T-helper 1 cell treated with Interleukin-12 subunit alpha and Interleukin-12 subunit beta and Interleukin-4 antibody, amounts not matched to agents 30 μg/mL and 1 μg/mL, for 36 hours (primary cell): ENCODE measurements around the gene HGS.

Experiments
- H3K27ac Mint-ChIP-seq: one replicate; pipeline ENCODE4 v1.8.0; 2021; ENCODE audit warnings: mild to moderate bottlenecking, mixed read lengths
- H3K27me3 Mint-ChIP-seq: one replicate; pipeline ENCODE4 v1.8.0; 2021; ENCODE audit warnings: low read depth, mixed read lengths
- H3K36me3 Mint-ChIP-seq: one replicate; pipeline ENCODE4 v1.8.0; 2021; ENCODE audit warnings: low read depth, mixed read lengths
- H3K4me1 Mint-ChIP-seq: one replicate; pipeline ENCODE4 v1.8.0; 2021; ENCODE audit warnings: low read depth, mixed read lengths
- H3K4me3 Mint-ChIP-seq: one replicate; pipeline ENCODE4 v1.8.0; 2021; ENCODE audit warnings: mild to moderate bottlenecking, moderate library complexity, mixed read lengths
- H3K9me3 Mint-ChIP-seq: one replicate; pipeline ENCODE4 v1.8.0; 2021; ENCODE audit warnings: mixed read lengths

Gene HGS

DNA sequence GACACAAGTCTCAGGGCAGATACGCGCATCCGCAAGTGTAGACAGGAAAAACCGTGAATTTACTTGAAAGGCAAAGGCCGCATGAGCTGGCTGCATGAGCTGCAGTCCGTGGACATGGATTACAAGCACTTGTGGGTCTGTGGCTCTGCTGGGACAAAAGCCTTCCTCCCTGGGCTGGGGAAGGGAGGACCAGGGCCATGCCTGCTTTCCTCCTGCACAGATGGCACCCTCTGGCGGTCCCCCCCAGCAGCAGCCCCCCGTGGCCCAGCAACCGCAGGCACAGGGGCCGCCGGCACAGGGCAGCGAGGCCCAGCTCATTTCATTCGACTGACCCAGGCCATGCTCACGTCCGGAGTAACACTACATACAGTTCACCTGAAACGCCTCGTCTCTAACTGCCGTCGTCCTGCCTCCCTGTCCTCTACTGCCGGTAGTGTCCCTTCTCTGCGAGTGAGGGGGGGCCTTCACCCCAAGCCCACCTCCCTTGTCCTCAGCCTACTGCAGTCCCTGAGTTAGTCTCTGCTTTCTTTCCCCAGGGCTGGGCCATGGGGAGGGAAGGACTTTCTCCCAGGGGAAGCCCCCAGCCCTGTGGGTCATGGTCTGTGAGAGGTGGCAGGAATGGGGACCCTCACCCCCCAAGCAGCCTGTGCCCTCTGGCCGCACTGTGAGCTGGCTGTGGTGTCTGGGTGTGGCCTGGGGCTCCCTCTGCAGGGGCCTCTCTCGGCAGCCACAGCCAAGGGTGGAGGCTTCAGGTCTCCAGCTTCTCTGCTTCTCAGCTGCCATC is 17.7 kb downstream of the HGS start:
- peaks cover 39% of the 10 kb centered on the region for H3K36me3 Mint-ChIP-seq
- peak overlapping the region; percentile 90 for H3K4me3 Mint-ChIP-seq
- H3K27me3 Mint-ChIP-seq = no peaks in the 10 kb centered on the region
- peaks cover 12% of the 10 kb centered on the region for H3K4me1 Mint-ChIP-seq
- H3K9me3 Mint-ChIP-seq = no peaks in the 10 kb centered on the region
- no peak overlapping the region for H3K27ac Mint-ChIP-seq

DNA sequence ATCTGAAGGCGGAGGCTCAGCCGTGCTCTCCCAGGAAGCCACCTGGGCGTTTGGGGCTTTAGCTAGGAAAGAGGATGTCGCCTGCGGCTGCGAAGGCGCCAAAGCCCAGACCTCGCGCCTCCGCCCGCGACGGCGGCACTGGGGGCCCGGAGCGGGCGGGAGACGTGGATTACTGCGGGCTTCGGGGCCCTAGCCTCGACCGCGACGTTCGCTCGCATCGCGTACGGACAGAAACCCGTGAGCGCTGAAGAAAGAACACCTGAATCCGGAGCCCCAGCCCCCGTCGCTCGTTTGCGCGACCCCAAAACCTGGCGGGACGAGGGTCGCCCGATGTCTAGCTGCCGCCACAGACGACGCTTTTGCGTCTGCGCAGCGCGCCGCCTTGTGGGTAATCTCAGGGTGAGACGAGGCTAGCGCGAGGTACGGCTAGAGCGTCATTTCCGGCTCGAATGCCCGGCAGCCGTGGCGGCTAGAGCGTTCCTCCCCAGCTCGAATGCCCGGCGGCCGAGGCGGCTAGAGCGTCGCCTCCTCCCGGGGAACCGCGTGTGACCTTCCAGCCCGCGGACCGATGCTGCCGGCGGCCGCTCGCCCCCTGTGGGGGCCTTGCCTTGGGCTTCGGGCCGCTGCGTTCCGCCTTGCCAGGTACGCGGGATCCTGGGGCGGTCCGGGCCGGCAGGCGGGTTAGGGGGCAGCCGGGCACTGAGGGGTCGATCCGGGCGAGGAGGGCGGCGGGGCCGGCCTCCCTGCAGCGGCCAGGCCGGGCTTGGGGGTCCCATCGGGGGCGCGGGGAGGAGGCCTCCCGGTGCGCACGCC is 19.3 kb downstream of the HGS start, which contains the start of gene MRPL12:
MRPL12 (plus strand) TSS at position 434 of the 813 bp plus-strand sequence; CDS start at position 569, 135 bp downstream.
- H3K27ac Mint-ChIP-seq = peak within 1 kb of the TSS; percentile 89
- no peaks in the 10 kb centered on the region for H3K9me3 Mint-ChIP-seq
- H3K4me3 Mint-ChIP-seq = peak within 1 kb of the TSS; percentile 90
- H3K36me3 Mint-ChIP-seq = peaks cover 37% of the 10 kb centered on the region
- H3K4me1 Mint-ChIP-seq = peaks cover 12% of the 10 kb centered on the region
- no peaks in the 10 kb centered on the region for H3K27me3 Mint-ChIP-seq

DNA sequence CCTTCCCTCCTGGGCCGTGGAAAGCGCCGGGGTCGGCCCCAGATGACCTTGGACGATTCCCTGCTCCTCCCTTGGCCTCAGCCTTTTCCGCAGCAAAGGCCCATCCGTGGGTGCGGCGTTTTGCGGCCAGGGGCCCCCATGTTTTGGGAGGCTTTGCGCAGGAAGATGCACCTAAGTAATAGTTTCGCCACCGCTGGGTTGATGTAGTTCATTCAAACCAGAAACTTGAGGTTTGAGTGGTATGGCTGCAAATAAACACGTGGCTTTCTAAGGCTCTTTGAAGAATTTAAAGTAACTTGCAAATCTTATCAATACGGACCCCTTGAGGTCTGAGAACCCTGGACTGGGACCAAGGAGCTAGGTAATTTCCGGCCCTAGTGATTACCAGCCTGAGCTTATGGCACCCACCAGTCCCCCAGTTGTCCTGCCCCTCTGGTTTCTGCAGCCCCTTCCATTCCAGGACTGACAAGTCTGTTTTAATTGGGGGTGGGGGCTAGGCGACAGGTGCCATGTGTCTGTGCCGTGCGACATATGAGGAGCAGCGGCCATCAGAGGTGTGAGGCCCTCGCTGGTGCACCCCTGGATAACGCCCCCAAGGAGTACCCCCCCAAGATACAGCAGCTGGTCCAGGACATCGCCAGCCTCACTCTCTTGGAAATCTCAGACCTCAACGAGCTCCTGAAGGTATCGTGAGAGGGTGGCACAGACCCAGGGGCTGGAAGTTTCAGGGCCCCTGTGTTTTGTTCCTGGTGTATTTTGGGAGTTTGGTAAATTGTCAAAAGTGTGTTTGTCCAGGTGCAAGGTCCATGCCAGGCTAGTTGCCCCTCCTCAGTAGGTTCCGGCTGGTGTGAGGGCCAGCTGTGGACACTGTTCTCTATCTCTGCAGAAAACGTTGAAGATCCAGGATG is 20.2 kb downstream of the HGS start:
- H3K9me3 Mint-ChIP-seq = no peaks in the 10 kb centered on the region
- peak overlapping the region; percentile 67 for H3K27ac Mint-ChIP-seq
- peaks cover 34% of the 10 kb centered on the region for H3K36me3 Mint-ChIP-seq
- H3K4me1 Mint-ChIP-seq = peaks cover 12% of the 10 kb centered on the region
- H3K4me3 Mint-ChIP-seq = peak overlapping the region; percentile 77
- no peaks in the 10 kb centered on the region for H3K27me3 Mint-ChIP-seq

- Mint-ChIP-seq H3K4me3 (no peak overlapping the region), H3K9me3 (no peaks in the 10 kb centered on the region), H3K27me3 (no peaks in the 10 kb centered on the region), H3K4me1 (peaks cover 14% of the 10 kb centered on the region), H3K36me3 (peaks cover 31% of the 10 kb centered on the region), H3K27ac (no peak overlapping the region)
Measured at GRCh38 chr17:81705518-81706231, 21.9 kb downstream of the HGS start.

DNA sequence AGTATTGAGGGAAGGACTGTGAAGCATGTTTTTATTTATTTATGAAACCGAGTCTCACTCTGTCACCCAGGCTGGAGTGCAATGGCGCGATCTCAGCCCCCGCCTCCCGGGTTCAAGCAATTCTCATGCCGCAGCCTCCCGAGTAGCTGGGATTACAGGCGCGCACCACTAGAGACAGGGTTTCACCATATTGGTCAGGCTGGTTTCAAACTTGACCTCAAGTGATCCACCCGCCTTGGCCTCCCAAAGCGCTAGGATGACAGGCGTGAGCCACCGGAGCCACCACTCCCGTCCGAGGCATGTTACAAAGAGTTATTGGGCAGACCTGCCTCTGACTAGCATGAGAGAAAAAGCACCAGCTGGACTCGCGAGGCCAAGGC is 22.4 kb downstream of the HGS start:
- peaks cover 28% of the 10 kb centered on the region for H3K36me3 Mint-ChIP-seq
- no peaks in the 10 kb centered on the region for H3K27me3 Mint-ChIP-seq
- H3K9me3 Mint-ChIP-seq = no peaks in the 10 kb centered on the region
- no peak overlapping the region for H3K27ac Mint-ChIP-seq
- peaks cover 13% of the 10 kb centered on the region for H3K4me1 Mint-ChIP-seq
- no peak overlapping the region for H3K4me3 Mint-ChIP-seq

DNA sequence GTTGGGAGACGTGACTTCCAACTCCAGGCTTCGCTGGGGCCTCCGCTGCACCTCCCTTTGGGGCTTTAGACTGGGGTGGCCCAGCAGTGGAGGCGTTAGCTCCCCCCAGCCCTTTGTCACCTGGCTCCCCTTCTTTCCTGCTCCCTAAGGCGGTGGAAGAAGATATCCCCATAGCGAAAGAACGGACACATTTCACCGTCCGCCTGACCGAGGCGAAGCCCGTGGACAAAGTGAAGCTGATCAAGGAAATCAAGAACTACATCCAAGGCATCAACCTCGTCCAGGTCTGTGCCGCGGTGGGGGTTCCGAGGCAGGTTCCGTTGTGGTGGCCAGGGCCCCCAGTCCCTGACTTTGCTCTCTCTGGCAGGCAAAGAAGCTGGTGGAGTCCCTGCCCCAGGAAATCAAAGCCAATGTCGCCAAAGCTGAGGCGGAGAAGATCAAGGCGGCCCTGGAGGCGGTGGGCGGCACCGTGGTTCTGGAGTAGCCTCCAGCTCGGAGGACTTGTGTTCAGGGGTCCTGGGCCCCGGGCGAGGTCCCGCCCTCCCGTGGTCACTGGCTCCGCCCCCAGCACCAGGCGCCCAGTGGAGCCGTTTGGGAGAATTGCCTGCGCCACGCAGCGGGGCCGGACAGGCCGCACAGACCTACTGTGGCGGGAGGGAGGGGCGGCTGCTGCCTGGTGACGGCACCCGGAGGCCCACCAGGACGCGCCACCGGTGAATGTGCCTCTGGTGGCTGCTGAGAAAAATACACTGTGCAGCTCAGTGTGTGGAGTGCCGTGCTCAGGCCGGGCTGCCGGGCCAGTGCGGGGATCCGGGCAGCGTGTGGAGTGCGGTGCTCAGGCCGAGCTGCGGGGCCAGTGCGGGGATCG is 23.2 kb downstream of the HGS start:
- H3K4me1 Mint-ChIP-seq = peaks cover 11% of the 10 kb centered on the region
- H3K4me3 Mint-ChIP-seq = no peak overlapping the region
- no peak overlapping the region for H3K27ac Mint-ChIP-seq
- H3K36me3 Mint-ChIP-seq = peaks cover 24% of the 10 kb centered on the region
- H3K27me3 Mint-ChIP-seq = no peaks in the 10 kb centered on the region
- no peaks in the 10 kb centered on the region for H3K9me3 Mint-ChIP-seq

GRCh38 chr17:81707725-81708646 is 24.2 kb downstream of the HGS start:
- peaks cover 14% of the 10 kb centered on the region for H3K4me1 Mint-ChIP-seq
- no peak overlapping the region for H3K27ac Mint-ChIP-seq
- no peaks in the 10 kb centered on the region for H3K9me3 Mint-ChIP-seq
- peaks cover 21% of the 10 kb centered on the region for H3K36me3 Mint-ChIP-seq
- no peaks in the 10 kb centered on the region for H3K27me3 Mint-ChIP-seq
- no peak overlapping the region for H3K4me3 Mint-ChIP-seq

- Mint-ChIP-seq H3K4me3 (no peak overlapping the region), H3K9me3 (no peaks in the 10 kb centered on the region), H3K27me3 (no peaks in the 10 kb centered on the region), H3K4me1 (peaks cover 18% of the 10 kb centered on the region), H3K36me3 (peaks cover 21% of the 10 kb centered on the region), H3K27ac (no peak overlapping the region)
Measured at GRCh38 chr17:81708739-81709185, 25.0 kb downstream of the HGS start.

DNA sequence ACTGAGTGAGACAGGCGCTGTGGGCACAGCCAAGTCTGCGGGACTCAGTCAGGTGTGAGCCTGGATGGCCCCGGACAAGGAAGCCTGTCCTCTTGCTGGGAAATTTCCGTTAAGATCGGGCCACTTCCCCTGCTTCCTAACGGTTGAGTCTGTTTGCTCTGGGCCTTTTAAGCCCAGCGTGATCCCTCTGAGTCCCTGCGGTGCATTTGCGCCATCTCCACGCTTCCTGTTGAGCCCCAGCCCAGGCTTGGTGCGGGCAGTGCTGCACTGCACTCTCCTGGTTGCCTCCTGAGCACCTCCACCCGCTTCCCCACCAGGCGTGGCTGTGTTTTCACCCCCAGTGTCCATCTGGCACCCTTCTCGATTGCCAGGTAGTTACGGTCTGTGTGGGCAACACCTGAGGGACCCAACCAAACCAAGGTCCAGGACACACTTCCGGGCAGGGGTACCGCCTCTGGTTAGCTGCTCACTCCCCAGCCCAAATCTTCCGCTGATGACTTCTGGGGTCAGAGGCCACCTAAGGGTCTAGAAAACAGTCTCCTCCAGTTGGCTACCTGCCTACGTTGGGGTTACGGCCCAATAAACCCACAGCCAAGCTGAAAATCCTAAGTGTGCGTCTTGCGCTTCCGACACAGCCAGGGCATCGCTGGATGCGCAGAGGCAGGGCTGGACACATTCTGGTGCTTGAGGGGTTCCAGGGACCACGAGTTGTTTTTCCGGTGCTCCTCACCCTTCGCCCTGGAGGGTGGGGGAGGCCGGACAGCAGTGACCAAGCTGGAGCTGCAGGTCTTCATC is 26.9 kb downstream of the HGS start:
- peaks cover 12% of the 10 kb centered on the region for H3K36me3 Mint-ChIP-seq
- no peaks in the 10 kb centered on the region for H3K9me3 Mint-ChIP-seq
- peaks cover 12% of the 10 kb centered on the region for H3K4me1 Mint-ChIP-seq
- peak overlapping the region; percentile 26 for H3K27ac Mint-ChIP-seq
- peak overlapping the region; percentile 61 for H3K4me3 Mint-ChIP-seq
- H3K27me3 Mint-ChIP-seq = no peaks in the 10 kb centered on the region

DNA sequence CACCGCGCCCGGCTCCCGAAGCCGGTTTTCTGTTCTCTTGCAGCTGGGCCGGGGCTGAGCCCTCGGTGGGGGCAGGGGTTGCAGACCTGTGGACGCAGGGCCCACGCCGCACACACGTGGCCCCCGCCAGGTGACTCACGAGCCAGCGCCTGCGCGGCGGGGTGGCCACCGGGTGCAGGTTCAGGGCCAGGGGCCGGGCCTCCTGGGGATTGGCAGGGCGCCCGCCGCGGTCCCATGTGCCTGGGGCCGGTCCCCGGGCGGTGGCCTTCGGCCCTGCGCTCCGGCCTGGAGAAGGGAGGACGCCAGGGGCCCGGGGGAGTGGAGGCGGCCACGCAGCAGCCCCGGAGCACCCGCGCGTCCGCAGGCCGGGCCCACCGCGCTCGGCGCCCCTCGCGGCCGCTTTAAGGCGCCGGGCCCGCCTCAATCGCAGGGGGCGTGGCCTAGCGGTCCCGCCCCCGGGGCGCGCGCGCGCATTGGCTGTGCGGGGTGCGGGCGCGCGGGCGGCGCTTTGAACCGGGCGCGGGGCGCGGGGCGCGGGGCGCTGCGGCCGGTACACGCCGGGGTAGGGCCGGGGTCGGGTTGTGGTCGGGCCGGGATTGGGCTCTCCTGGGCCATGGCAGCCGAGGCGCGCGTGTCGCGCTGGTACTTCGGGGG is 28.1 kb downstream of the HGS start, which contains the start of gene SLC25A10:
SLC25A10 (plus strand) TSS at position 471 of the 654 bp plus-strand sequence; CDS start at position 614, 143 bp downstream.
- Mint-ChIP-seq H3K4me1 (peaks cover 12% of the 10 kb centered on the region), H3K4me3 (peak within 1 kb of the TSS; percentile 91), H3K27ac (peak within 1 kb of the TSS; percentile 64), H3K36me3 (peaks cover 3% of the 10 kb centered on the region), H3K9me3 (no peaks in the 10 kb centered on the region), H3K27me3 (no peaks in the 10 kb centered on the region)

GRCh38 chr17:81712468-81713003 is 28.7 kb downstream of the HGS start:
- peak overlapping the region; percentile 91 for H3K4me3 Mint-ChIP-seq
- H3K36me3 Mint-ChIP-seq = peaks cover 3% of the 10 kb centered on the region
- no peaks in the 10 kb centered on the region for H3K27me3 Mint-ChIP-seq
- no peaks in the 10 kb centered on the region for H3K9me3 Mint-ChIP-seq
- peaks cover 12% of the 10 kb centered on the region for H3K4me1 Mint-ChIP-seq
- peak overlapping the region; percentile 64 for H3K27ac Mint-ChIP-seq
